GM15510 (cell line): ENCODE data around the gene FARS2.

Source experiments
- POLR2A ChIP-seq: IDR thresholded peaks from 3 replicates; pipeline ENCODE4 v1.6.1; 2011; ENCODE audit warnings: borderline replicate concordance; ENCODE audit not compliant: insufficient read length; ENCODE audit errors: extremely low read depth

Gene FARS2

DNA sequence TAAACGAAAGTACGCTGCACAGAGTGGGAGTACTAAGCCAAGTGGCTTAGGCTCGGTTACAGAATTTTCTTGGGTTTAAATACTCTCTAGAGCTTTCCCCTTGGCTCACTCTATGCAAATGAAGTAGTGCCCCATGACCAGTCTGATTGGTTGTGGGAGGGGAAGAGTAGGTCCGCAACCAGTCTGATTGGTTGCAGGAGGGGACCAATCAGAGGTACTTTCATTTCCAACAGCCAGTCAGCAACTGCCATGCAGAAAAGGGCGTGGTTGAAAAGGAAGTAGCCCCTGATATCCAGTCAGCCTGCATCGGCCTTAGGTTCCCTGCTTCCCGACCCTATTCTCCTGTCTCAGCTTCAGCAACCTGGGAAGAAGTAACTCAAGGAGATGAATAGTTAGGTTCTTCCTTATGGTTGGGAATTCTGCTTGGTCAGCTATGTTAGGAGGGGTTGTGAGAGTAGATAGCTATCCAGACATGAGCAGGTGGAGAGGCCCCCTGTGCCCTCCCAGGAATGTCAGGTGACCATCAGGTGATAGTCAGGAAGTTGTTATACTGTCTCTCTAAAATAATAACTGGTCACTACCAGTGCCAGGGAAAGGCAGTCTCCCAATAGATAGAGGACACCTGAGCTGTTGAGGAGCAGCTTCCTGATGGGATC lies 57.4 kb downstream of the FARS2 start:
- TF ChIP-seq POLR2A = no peak

DNA sequence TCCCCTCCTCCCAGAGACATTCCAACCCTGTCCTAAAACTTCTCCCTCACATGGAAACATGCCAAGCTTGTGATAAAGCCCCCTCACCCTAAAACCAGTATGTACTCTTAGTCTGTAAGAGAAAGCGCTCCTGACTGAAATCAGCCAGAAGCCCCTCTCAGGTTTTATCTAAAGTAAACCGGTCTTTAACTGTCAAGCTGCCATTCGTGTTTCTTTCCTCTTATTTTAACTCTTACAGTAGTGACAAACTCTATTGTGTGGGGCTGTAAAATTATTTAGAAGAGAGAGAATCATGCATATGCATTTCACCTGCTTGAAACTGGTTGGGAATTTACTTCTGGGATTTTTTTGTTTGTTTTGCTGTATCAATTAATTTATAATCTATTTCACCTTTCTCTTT lies 62.7 kb downstream of the FARS2 start:
- no peak for TF ChIP-seq POLR2A

DNA sequence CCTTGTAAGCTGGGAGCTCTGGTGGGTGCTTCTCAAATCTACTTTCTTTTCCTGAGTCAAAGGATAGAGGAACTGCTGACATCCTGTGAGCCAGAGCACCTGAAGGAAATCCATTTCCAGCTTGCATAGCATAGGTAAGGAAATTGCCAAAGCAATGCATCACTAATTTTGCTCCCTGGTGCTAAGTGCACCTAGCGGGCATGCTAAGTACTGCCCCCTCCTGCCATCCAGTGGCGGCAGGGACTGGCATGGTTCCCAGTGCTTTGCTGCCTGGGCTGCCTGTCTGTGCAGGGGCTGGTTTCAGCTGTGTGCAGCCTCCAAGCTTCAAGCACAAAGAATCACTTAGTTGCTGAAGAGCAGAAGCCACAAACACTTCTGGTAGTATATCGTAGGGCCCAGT lies 63.9 kb downstream of the FARS2 start:
- no peak for TF ChIP-seq POLR2A

DNA sequence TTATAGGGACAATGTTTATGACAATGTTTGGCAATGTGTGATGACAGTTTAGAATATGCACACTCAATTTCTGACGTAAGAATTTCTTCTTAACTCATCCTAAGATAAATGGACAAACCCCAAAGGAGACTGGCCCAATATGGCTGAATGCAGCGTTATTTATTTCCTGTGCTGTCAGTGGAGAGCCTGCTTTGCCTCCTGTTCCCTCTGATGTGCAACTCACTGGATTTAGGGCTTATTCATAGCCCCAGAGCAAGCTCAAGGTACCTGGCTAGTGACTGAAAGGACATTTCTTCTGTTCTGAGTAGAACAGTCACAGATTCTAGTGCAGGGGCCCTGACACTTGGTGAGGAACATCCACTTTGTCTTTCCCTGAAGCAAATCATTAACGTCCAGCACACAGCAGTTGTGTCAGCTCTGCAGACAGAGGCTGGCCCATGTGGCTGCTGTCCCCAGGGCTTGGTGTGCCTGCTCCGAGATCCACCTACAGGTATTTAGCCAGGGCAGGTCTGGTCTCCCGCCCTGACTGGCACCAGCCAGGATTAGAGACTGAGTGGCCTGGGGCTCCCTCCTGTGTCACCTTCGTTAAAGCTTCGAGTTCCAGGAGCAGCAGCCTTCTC lies 64.8 kb downstream of the FARS2 start:
- TF ChIP-seq POLR2A = no peak

DNA sequence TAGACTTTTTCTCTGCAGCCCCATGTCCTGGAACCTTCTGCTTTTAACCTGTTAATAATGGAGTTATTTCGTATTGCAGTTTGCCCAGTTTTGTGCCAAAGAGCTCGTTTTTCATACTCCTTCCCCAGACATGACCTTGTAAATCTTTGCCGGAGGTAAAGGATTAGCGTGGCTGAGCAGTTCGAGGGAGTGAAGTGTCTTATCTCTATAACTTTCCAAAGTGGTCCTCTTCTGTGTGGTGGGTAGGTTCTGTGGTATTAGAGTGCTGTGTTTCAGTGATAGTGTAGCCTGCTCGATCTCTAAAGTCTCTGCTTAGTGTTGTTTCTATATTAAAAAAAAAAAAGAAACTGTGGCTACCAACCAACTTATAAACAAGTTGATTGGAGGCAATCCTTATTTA lies 67.5 kb downstream of the FARS2 start:
- no peak for TF ChIP-seq POLR2A

DNA sequence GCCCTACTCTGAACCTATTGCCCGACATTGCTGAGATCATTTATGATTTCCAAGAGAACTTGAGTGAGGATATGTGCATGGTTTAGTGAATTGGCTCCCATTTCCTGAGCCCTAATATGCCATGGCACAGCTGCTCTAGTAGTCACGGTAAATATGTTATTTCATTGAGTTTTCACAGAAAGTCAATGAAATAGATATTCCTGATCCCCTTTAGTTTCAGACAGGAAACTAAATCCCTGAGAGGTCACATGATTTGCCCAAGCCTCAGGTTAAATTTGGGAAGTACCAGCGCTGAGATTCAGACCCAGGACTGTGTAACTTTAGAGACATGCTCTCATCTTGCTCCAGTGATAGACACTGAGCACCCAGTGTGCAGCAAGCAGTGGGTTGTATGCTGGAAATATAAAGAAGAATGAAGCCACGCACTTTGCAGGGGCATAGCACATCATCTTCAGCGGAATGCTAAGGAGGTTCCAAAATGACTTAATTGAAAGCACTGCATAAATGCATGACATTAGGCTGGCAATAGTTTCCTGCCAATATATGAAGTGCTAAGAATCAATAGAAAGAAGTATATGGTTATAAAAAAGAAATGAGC lies 70.6 kb downstream of the FARS2 start:
- TF ChIP-seq POLR2A = no peak

DNA sequence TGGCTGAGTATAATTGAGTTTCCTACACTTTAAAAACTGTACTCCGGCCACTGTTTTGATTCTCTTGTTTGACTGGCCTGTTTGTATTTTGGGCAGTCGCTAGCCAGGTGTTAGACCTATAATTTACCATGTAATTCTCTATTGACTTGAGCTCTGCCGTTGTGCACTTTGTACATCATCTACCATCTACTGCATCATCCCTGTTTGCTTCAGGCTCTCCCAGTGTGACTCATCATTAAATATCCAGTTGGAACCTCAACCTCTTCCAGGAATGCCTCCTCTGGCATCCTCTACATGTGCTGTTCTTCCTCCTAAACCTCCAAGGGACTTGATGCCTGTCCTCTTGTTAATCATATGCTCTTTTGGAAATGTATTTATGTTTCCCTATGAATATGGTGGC lies 72.3 kb downstream of the FARS2 start:
- no peak for TF ChIP-seq POLR2A

DNA sequence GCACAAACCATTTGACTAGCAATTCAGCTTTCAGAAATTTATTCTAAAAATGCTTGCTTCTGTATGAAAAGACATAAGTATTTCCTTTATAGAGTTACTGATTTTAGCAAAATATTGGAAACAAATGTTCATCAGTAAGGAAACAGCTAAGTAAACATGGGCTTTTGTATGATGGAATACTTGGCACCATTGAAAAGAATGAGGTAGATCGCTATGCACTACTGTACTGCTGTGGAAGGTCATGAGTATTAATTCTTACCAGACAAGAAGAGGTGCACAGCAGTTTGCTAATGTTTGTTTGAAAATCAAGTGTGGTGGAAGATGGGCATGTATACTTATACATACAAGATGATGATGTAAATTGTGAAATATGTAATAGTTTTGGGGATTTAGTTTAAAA lies 73.0 kb downstream of the FARS2 start:
- no peak for TF ChIP-seq POLR2A

DNA sequence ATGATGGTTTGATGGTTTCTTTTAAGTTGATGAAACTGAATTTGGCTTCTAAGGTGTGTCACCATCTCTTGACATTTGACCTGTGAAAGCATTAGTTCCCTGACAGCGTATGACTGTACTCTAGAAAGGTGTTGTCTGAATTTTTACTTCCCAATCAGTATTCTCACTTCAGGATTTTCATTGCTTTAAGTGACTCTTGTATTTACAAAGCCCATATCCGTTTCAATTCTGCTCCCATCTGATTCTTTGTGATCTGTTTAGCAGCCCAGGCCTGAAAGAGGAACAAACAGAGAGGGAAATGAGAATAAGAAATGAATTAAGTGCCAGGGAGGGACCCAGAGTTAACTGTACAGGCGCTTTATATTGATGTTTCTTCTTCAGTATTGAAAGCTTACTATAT lies 73.7 kb downstream of the FARS2 start:
- no peak for TF ChIP-seq POLR2A

DNA sequence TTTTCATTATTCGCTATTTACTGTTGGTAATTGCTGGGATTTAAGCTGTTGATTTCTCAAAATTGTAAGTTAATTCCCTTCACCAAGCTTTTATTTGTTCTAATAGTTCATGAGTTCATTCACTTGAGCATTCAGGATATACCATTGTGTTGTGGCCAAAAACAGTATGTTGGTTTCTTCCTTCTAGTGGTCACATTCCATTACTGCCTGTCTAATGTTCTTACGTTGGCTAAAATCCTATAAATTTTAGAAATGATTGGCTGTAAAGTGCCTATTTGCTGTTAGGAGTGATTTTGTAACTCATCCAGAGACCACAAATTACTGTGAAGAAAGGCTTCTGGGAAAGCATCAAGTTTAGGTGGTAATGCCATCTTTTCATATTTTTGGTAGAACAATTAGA lies 76.3 kb downstream of the FARS2 start:
- no peak for TF ChIP-seq POLR2A

DNA sequence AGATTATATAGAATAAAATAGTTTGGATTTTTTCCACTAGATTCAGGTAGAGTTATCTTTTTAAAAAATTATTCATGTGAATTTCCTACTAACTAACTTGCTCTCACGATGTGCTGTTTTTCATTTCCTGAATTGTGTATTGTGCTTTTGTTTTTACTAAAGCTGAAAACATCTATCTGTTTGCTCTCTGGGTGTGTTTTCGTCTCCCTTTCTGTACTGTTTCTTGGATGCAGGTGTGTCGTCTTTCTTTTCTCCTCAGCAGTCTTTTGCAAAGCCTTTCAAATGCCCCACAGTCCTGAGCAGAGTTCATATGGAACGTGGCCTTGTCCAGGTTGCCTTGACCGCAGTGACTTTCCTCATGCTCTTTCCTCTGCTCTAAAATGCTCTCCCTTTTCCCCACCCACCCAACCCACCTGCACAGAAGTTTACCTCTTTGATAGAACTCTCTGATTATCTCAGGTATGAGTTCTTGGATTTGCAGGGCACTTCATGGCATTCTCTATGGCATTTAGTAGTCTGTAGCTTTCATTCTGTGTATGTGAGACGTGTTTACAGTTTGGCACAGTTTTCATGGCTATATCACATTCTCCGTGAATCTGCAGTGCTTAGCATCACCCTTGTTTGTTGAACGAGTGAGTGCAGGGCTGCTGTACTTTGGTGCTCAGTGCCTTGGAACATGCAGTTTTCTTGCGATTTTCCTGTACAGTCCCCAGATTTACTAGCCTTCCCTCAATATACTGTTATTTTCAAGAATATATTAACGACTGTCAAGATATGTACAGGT lies 77.1 kb downstream of the FARS2 start:
- no peak for TF ChIP-seq POLR2A

DNA sequence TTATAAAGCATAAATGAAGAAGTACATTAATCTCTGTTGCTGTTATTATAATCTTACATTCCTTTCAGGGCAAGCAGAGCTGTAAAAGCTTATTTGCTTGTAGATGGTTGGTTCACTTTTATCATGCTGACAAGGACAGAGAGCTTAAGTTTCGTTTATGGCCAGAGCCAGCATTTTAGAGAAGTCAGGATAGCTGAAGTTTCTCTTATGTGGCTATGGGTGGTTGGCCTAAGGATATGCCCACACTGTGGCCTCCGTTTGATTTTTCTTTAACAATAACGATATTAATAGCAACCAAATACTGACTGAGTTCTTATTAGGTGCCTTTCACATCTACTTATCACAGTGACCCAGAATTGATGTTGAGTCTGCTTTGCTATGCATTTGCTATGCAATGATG lies 78.5 kb downstream of the FARS2 start:
- TF ChIP-seq POLR2A = no peak

DNA sequence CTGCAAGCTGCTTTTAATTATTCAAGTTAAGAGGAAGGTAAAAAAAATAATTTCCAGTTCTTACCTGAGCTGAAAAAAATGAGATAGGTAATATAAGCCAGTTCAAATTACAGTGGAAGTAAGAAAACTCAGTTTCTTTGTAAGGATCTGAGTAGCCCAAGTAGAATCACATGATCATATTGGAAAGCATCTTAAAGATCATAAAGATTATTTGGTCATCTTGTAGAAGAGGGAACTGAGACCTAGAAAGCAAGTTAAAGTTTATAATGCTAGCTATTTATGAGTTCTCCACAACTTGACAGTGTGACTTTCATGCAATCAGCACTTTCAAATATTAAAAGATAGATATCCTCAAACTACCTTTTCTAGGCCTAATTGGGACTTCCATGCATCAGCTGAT lies 80.5 kb downstream of the FARS2 start:
- no peak for TF ChIP-seq POLR2A

DNA sequence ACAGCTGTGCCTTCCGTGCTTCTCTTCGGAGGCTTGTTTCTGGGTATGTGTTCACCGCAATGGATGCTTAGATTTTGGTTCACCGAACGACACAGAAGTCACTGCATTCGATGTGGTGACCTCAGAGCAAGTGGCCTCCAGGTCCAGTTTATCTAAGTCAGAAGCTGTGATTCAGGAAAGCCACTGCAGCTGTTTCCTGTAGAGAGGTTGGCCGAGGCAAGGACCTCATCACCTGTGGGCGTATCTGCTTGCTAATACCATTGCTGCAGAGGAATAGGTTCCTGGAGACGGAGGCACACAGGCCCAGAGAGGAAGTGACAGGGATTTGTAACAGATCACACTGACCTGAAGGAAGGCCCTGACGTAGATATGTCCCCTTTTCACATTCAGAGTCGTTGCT lies 82.7 kb downstream of the FARS2 start:
- TF ChIP-seq POLR2A = no peak

DNA sequence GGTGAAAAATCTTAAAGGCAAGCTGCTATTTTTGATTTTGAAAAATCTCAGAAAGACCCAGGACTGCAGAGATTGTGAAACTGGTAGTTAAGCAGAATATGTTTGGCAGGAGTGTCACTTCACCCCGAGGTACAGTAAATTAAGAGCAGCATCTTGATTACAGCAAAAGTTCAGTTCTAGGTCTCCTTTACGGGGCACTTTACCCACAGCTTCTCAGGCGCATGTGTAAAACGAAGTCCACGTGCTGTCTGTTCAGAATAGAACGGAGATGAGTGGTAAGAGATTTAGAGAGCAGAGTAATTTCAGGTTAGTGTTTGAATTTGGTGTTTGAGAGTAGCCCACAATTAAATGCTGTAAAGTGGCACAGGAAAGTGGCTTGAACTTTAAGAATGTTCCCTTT lies 84.0 kb downstream of the FARS2 start:
- TF ChIP-seq POLR2A = no peak
